ENCODE data around the gene STEAP1B. TPM values are rescaled to one million over a fixed set of nuclear protein-coding genes. Genes with fewer than 3 reads are reported as not detected.
A peak's percentile ranks its signal among the peaks of the same experiment; 100 is the strongest.

The STEAP1B gene
- total and polyA plus RNA-seq, 2 of the 4 experiments (the other 2 are of a cell fraction), result 7.9 to 13.8 TPM

DNA sequence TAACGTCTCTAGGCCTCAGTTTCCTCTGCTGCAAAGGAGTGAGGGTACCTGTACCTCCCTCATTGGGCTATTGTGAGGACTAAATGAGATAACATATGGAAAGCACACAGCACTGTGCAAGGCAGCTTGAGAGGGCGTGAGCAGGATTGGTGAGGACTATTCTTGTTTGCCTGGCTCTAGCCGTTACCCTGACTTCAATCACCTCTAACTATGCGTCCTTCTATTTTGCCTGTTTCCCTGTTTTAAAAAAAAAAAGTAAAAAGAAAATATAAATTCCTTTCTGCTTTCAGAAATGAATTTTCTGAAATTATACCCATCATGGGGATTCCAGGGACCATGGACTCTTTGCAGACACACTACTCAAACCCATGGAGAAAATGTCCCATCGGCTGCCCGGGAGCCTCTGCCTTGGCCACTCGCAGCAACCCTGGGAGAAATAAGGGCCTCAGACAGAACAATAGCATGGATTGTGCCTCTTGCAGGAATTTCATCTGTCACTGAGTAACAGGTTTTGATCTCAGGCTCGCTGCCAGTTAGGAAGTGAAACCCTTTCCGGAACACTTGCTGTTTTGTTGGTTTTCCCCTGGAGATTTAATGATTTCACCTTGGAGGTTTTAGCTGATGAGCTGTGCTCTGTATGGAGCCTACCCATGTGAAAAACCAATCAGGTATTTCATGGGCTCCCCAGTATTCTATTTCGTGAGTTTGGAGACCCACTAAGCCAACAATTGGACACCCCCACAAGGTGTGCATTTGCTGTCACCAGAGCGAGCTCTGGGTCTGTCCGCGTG, 55.6 kb downstream of the STEAP1B start:
- Histone ChIP-seq H3K14ac (replicated peaks; ENCODE audit: low read depth, low read length) (0 out of 2 replicates have a peak overlapping the region, but pooled peaks have one; percentile 10), H3K9ac (ENCODE audit: low read depth, low read length) (no peak overlapping the region), H3K27me3 (ENCODE audit: control insufficient read depth, insufficient read depth, low read length) (no peaks in the 10 kb centered on the region), H3K23ac (ENCODE audit: low read depth, low read length) (no peak overlapping the region), H2BK120ac (ENCODE audit: low read depth, low read length) (no peak overlapping the region), H2BK15ac (ENCODE audit: low read depth, low read length) (no peak overlapping the region), H3K79me1 (ENCODE audit: low read depth in 1 of 2, low read length in 2 of 2) (no peaks in the 10 kb centered on the region), H4K8ac (ENCODE audit: low read depth in 2 of 2, low read length in 2 of 2) (no peak overlapping the region), H4K5ac (ENCODE audit: low read depth, low read length) (no peak overlapping the region), H2BK20ac (ENCODE audit: low read depth, low read length) (no peak overlapping the region), H2AK5ac (ENCODE audit: low read depth, low read length) (no peak overlapping the region), H3K4me2 (ENCODE audit: low read depth, low read length) (no peak overlapping the region), H2AK9ac (replicated peaks; ENCODE audit: low read depth, low read length, poor library complexity) (no peak overlapping the region), H3K36me3 (ENCODE audit: control insufficient read depth, insufficient read depth, low read length) (no peaks in the 10 kb centered on the region), H2AFZ (replicated peaks; ENCODE audit: low read length, poor library complexity) (no peak overlapping the region), H3K4me1 (ENCODE audit: control insufficient read depth, insufficient read depth, low read length) (peaks cover 2% of the 10 kb centered on the region), H4K91ac (ENCODE audit: insufficient read depth, low read depth, low read length) (no peak overlapping the region), H3K9me3 (ENCODE audit: control insufficient read depth, insufficient read depth, low read length) (no peaks in the 10 kb centered on the region), H3K4me3 (ENCODE audit: insufficient read depth, low read depth, low read length) (no peak overlapping the region), H3K4ac (ENCODE audit: low read depth, low read length) (no peak overlapping the region), H3K56ac (ENCODE audit: extremely low read depth, insufficient read depth, low read length) (no peak overlapping the region), H2BK5ac (ENCODE audit: low read depth, low read length, poor library complexity, severe bottlenecking) (no peak overlapping the region), H3K27ac (ENCODE audit: insufficient read depth, low read length) (no peak overlapping the region), H3K18ac (ENCODE audit: low read depth, low read length) (no peak overlapping the region), H4K20me1 (ENCODE audit: insufficient read depth, low read length) (no peaks in the 10 kb centered on the region), H3K9me1 (ENCODE audit: insufficient read depth, low read length) (0 out of 2 replicates have a peak, but pooled peaks cover 3% of the 10 kb centered on the region)
- TF ChIP-seq POLR2A (IDR thresholded peaks at IDR 0.05; ENCODE audit: low read depth, low read length) (no peak), RAD21 (IDR thresholded peaks at IDR 0.05; ENCODE audit: low read length) (no peak), MAFK (IDR thresholded peaks at IDR 0.05; ENCODE audit: low read depth, low read length) (no peak), CEBPB (IDR thresholded peaks at IDR 0.05; ENCODE audit: low read depth, low read length) (no peak), CTCF (conservative IDR thresholded peaks at IDR 0.05; ENCODE audit: low read depth, low read length) (no peak), BHLHE40 (IDR thresholded peaks at IDR 0.05; ENCODE audit: low read depth, low read length) (no peak), RCOR1 (IDR thresholded peaks at IDR 0.05; ENCODE audit: insufficient replicate concordance, low read length) (no peak), NFE2L2 (IDR thresholded peaks at IDR 0.05; ENCODE audit: low read depth, low read length) (no peak), SMC3 (IDR thresholded peaks at IDR 0.05; ENCODE audit: low read depth, low read length) (no peak)
- TF ChIP-seq, protein P1, sequence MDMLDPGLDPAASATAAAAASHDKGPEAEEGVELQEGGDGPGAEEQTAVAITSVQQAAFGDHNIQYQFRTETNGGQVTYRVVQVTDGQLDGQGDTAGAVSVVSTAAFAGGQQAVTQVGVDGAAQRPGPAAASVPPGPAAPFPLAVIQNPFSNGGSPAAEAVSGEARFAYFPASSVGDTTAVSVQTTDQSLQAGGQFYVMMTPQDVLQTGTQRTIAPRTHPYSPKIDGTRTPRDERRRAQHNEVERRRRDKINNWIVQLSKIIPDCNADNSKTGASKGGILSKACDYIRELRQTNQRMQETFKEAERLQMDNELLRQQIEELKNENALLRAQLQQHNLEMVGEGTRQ (IDR thresholded peaks at IDR 0.05; ENCODE audit: low read depth, low read length), result no peak
- ATAC-seq (ENCODE audit: low read depth) (no peak), DNase-seq (no peak)
- no TSS peak for BruUV-seq (replicated peaks)
- dilution Hi-C loops (cut with HindIII; ENCODE audit: low sequenced_read_pairs, unreplicated experiment), result no loop called here
- WGBS, 2 experiments (ENCODE audit: extremely low coverage in 2 of 2, insufficient read length in 1 of 2), result 93% methylated on average over 2 of the region's 13 CpGs; no CpG with 5 or more reads in 1 of the 2 experiments
- in situ Hi-C loops (cut with MboI; ENCODE audit: low sequenced_read_pairs), result no loop called here
- intact Hi-C loops (cut with micrococcal nuclease), result no loop called here
- CTCF ChIA-PET, result no interaction called here
- POLR2A ChIA-PET (ENCODE audit: unreplicated experiment), result no interaction called here
